SK-N-SH (cell line): ENCODE results near the gene DOP1B. TPM values are rescaled to one million over a fixed set of nuclear protein-coding genes. Genes with fewer than 3 reads are reported as not detected.

Experiments
- CTCF ChIA-PET: fragments of 300-600, 350-600 bp; formaldehyde crosslinking; extraction: SDS; loops from one replicate; lab custom pipeline; 2021; lab: Yijun Ruan, JAX
- POLR2A ChIA-PET: fragments of 350-600 bp; sonication (Branson Sonifier 250); formaldehyde crosslinking; extraction: SDS; loops from one replicate; lab custom pipeline; 2020; ENCODE audit warnings: antibody characterized with exemption, inconsistent platforms; lab: Yijun Ruan, JAX
- DNase-seq: peaks from one replicate; pipeline ENCODE4 v3.0.0; 2012
- H2AFZ ChIP-seq: fragments of 200-600 bp; sonication (generic); 2 replicates; pipeline ENCODE4 v1.8.1; 2016; ENCODE audit warnings: antibody characterized with exemption, mild to moderate bottlenecking, low read depth
- H3F3A ChIP-seq: fragments of 200-600 bp; sonication (generic); replicated peaks from 2 replicates; pipeline ENCODE3; 2016; ENCODE audit warnings: antibody characterized with exemption, mild to moderate bottlenecking; ENCODE audit not compliant: insufficient read depth
- H3K27ac ChIP-seq, 2 experiments: fragments of 200-500 bp in 1 of 2; fragments of 200-600 bp in 1 of 2; sonication (Bioruptor generic) in 1 of 2; sonication (generic), shearing (Covaris generic) in 1 of 2; 2 replicates each; pipeline versions ENCODE4 v1.5.1 to v1.6.1; 2014 to 2016; ENCODE audit warnings: low read depth in 2 of 2, inconsistent platforms in 1 of 2, low read length in 1 of 2, mild to moderate bottlenecking in 1 of 2, mixed read lengths in 1 of 2
- H3K27me3 ChIP-seq: fragments of 200-600 bp; sonication (generic), shearing (Covaris generic); 2 replicates; pipeline ENCODE4 v1.6.1; 2016; ENCODE audit warnings: mixed run types; ENCODE audit not compliant: insufficient read depth
- H3K36me3 ChIP-seq, 2 experiments: fragments of 200-500 bp in 1 of 2; fragments of 200-600 bp in 1 of 2; sonication (Bioruptor generic) in 1 of 2; sonication (generic) in 1 of 2; replicated peaks in 1 of 2; 2 replicates each; pipeline versions ENCODE3 to v1.5.1; 2014 to 2016; ENCODE audit warnings: low read length in 1 of 2, mild to moderate bottlenecking in 1 of 2; ENCODE audit not compliant: insufficient read depth in 2 of 2, control insufficient read depth in 1 of 2
- H3K4me1 ChIP-seq, 2 experiments: fragments of 200-500 bp in 1 of 2; fragments of 200-600 bp in 1 of 2; sonication (Bioruptor generic) in 1 of 2; sonication (generic), shearing (Covaris generic) in 1 of 2; 2 replicates each; pipeline versions ENCODE4 v1.5.1 to v1.6.1; 2014 to 2016; ENCODE audit warnings: low read depth in 1 of 2, low read length in 1 of 2, mixed run types in 1 of 2; ENCODE audit not compliant: insufficient read depth in 2 of 2, control insufficient read depth in 1 of 2
- H3K4me2 ChIP-seq: fragments of 200-600 bp; sonication (generic), shearing (Covaris generic); 2 replicates; pipeline ENCODE4 v1.6.1; 2017; ENCODE audit warnings: mixed run types
- H3K4me3 ChIP-seq, 2 experiments: fragments of 200-500 bp in 1 of 2; fragments of 200-600 bp in 1 of 2; sonication (Bioruptor generic) in 1 of 2; sonication (generic), shearing (Covaris generic) in 1 of 2; 2 replicates each; pipeline versions ENCODE4 v1.5.1 to v1.8.1; 2014 to 2016; ENCODE audit warnings: low read depth in 2 of 2, inconsistent platforms in 1 of 2, low read length in 1 of 2, mild to moderate bottlenecking in 1 of 2, mixed read lengths in 1 of 2, moderate library complexity in 1 of 2
- H3K79me2 ChIP-seq: fragments of 200-600 bp; sonication (generic); 2 replicates; pipeline ENCODE4 v1.8.1; 2017; ENCODE audit warnings: mild to moderate bottlenecking; ENCODE audit not compliant: insufficient read depth
- H3K9ac ChIP-seq: fragments of 200-600 bp; sonication (generic); 2 replicates; pipeline ENCODE4 v1.6.1; 2017; ENCODE audit warnings: mixed run types
- H3K9me2 ChIP-seq: fragments of 200-600 bp; sonication (generic); 2 replicates; pipeline ENCODE4 v1.6.1; 2017; ENCODE audit warnings: mixed run types
- H3K9me3 ChIP-seq: fragments of 200-600 bp; sonication (generic); 2 replicates; pipeline ENCODE4 v1.6.1; 2017; ENCODE audit warnings: mixed run types, mild to moderate bottlenecking, moderate library complexity
- H4K20me1 ChIP-seq: fragments of 200-600 bp; sonication (generic); 2 replicates; pipeline ENCODE4 v1.6.1; 2017; ENCODE audit warnings: mild to moderate bottlenecking, mixed run types; ENCODE audit not compliant: insufficient read depth
- CHD2 ChIP-seq: fragments of 150-350 bp; IDR thresholded peaks from 2 replicates; pipeline ENCODE4 v1.6.1; 2018; ENCODE audit warnings: low read length; ENCODE audit not compliant: partially characterized antibody
- EP300 ChIP-seq, 2 experiments: IDR thresholded peaks; 2 replicates each; pipeline versions ENCODE4 v1.4.0 to v1.6.1; 2012; ENCODE audit warnings: borderline replicate concordance in 1 of 2, low read depth in 1 of 2, low read length in 1 of 2
- JUND ChIP-seq: IDR thresholded peaks from 2 replicates; pipeline ENCODE4 v1.4.0; 2012
- MXI1 ChIP-seq: IDR thresholded peaks from 2 replicates; pipeline ENCODE4 v1.6.1; 2012; ENCODE audit warnings: mild to moderate bottlenecking, low read depth, low read length, improper control_type of control experiment
- NFIC ChIP-seq: IDR thresholded peaks from 2 replicates; pipeline ENCODE4 v1.4.0; 2012; ENCODE audit warnings: borderline replicate concordance
- NRF1 ChIP-seq: IDR thresholded peaks from 2 replicates; pipeline ENCODE4 v1.6.1; 2012; ENCODE audit warnings: low read depth, mild to moderate bottlenecking, low read length
- RCOR1 ChIP-seq: fragments of 150-350 bp; IDR thresholded peaks from 2 replicates; pipeline ENCODE4 v1.6.1; 2017; ENCODE audit warnings: antibody characterized with exemption, low read length
- RFX5 ChIP-seq: IDR thresholded peaks from 2 replicates; pipeline ENCODE4 v1.6.1; 2012; ENCODE audit warnings: mild to moderate bottlenecking, improper control_type of control experiment, low read length
- SMC3 ChIP-seq: IDR thresholded peaks from 2 replicates; pipeline ENCODE4 v1.6.1; 2012; ENCODE audit warnings: low read depth, low read length, improper control_type of control experiment
- TAF1 ChIP-seq: IDR thresholded peaks from 2 replicates; pipeline ENCODE4 v1.6.1; 2012; ENCODE audit warnings: low read depth, mild to moderate bottlenecking, low read length, moderate library complexity, borderline replicate concordance
- TEAD4 ChIP-seq: IDR thresholded peaks from 2 replicates; pipeline ENCODE4 v1.4.0; 2012; ENCODE audit warnings: mild to moderate bottlenecking, borderline replicate concordance; ENCODE audit not compliant: insufficient read depth
- YY1 ChIP-seq: IDR thresholded peaks from 2 replicates; pipeline ENCODE4 v1.4.0; 2012; ENCODE audit warnings: low read depth, mild to moderate bottlenecking
- WGBS: methylation state at CpG from one replicate; pipeline ENCODE4 v1.1.6; 2017; ENCODE audit warnings: low lambda C conversion rate; 5-methylcytosine and 5-hydroxymethylcytosine counted together
- polyA plus RNA-seq, 3 experiments: library from polyadenylated mRNA; depleted of rRNA; stranded (reverse); fragments of >200 nt; gene quantifications; 2 replicates each; pipeline ENCODE4 v1.2.3, GENCODE V29; 2012
- TF ChIP-seq, protein P1 (sequence below): IDR thresholded peaks from 2 replicates; pipeline ENCODE4 v1.4.0; 2012; ENCODE audit warnings: low read depth, borderline replicate concordance

DOP1B gene
- polyA plus RNA-seq, 1 of the 3 experiments (the other 2 are of a cell fraction), result 4.9 TPM

DNA sequence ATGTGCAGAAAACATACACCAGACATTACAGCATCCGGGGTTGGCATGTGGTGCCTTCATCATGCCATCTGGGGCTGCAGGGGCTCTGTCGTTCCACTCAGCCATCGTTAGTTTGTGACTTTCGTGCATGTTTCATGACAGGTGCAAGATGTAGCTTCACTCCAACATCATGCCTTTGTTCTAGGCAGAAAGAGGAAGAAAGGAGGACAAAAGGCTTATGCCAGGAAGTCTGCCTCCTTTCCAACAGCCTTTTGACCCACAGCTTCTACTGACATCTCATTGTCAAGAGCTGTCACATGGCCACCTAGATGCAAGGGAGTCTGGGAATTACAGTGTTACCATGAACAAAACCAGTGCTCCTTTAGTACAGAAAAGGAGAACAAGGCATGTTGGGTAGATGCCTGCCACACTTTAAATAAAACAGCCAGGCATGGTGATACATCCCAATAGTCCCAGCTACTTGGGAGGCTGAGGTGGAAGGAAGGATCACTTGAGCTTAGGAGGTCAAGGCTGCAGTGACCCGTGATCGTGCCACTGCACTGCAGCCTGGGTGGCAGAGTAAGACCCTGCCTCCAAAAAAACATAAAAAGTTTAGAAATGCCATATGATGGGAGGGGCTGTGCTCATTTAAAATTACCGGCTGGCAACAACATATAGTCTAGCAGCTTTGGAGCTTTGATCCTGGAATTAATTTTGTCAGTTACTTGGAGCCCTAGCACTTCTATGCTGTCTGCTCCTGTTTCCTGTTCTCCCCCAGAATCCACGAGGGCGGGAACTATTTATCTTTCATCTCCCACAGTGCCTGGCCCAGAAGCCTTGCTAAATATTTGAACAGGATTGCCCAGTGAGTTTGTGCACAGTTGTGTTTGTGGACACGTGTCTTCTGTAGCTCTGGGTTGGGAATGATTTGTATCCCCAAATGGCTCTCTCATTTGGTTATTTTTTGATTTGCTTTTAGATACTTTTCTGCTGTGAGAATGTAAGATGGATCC is 7.4 kb downstream of the DOP1B start:
- POLR2A ChIA-PET, result no interaction called here
- peaks cover 24% of the 10 kb centered on the region for H3K79me2 ChIP-seq

GRCh38 chr21:36165356-36165755 is 8.7 kb downstream of the DOP1B start:
- Histone ChIP-seq H3K4me3 (no peak overlapping the region), H3K79me2 (peaks cover 19% of the 10 kb centered on the region), H3K9me3 (no peaks in the 10 kb centered on the region), H2AFZ (no peak overlapping the region), H3K36me3 (peaks cover 0 to 11% of the 10 kb centered on the region in 2 experiments), H3K27me3 (no peaks in the 10 kb centered on the region)
- 96% methylated on average over 11 of the region's 11 CpGs for WGBS
- CTCF ChIA-PET, result interaction anchor here (1.0 kb wide), 1 partner anchor 24 kb away, joined by 3 read pairs; no protein-coding TSS in a partner anchor
- TF ChIP-seq, protein P1, sequence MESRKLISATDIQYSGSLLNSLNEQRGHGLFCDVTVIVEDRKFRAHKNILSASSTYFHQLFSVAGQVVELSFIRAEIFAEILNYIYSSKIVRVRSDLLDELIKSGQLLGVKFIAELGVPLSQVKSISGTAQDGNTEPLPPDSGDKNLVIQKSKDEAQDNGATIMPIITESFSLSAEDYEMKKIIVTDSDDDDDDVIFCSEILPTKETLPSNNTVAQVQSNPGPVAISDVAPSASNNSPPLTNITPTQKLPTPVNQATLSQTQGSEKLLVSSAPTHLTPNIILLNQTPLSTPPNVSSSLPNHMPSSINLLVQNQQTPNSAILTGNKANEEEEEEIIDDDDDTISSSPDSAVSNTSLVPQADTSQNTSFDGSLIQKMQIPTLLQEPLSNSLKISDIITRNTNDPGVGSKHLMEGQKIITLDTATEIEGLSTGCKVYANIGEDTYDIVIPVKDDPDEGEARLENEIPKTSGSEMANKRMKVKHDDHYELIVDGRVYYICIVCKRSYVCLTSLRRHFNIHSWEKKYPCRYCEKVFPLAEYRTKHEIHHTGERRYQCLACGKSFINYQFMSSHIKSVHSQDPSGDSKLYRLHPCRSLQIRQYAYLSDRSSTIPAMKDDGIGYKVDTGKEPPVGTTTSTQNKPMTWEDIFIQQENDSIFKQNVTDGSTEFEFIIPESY, result no peak
- no peak for TF ChIP-seq TEAD4
- no peak for TF ChIP-seq EP300 (IDR thresholded peaks at IDR 0.05; ENCODE audit: borderline replicate concordance in 1 of 2, low read depth in 1 of 2, low read length in 1 of 2)
- no peak for TF ChIP-seq NFIC
- TF ChIP-seq CHD2, result no peak
- no peak for TF ChIP-seq MXI1
- no peak for TF ChIP-seq NRF1
- no peak for TF ChIP-seq JUND
- no peak for TF ChIP-seq RFX5
- TF ChIP-seq RCOR1, result no peak
- no peak for TF ChIP-seq YY1
- TF ChIP-seq TAF1, result no peak
- TF ChIP-seq SMC3, result no peak
- TF ChIP-seq, all 33 proteins: peak for 0
- no peak for DNase-seq
- Histone ChIP-seq H3K9me2 (no peaks in the 10 kb centered on the region), H3K4me1 (peaks cover 0 to 8% of the 10 kb centered on the region in 2 experiments; a peak in 1 of 4 replicates), H3K9ac (no peak overlapping the region), H4K20me1 (no peaks in the 10 kb centered on the region), H3K27ac (no peak overlapping the region), H3K4me2 (no peak overlapping the region), H3F3A (no peaks in the 10 kb centered on the region)
- POLR2A ChIA-PET, result no interaction called here

More for the DNA sequence above, 7.4 kb downstream of the DOP1B start:
- Histone ChIP-seq H3K36me3 (peaks cover 0 to 2% of the 10 kb centered on the region in 2 experiments), H2AFZ (no peak overlapping the region), H4K20me1 (no peaks in the 10 kb centered on the region), H3K9ac (no peak overlapping the region), H3K27me3 (no peaks in the 10 kb centered on the region), H3K27ac (no peak overlapping the region), H3K4me3 (no peak overlapping the region), H3K4me1 (peaks cover 0 to 8% of the 10 kb centered on the region in 2 experiments; a peak in 1 of 4 replicates), H3K9me2 (no peaks in the 10 kb centered on the region), H3F3A (no peaks in the 10 kb centered on the region), H3K9me3 (no peaks in the 10 kb centered on the region), H3K4me2 (no peak overlapping the region)
- 78% methylated on average over 10 of the region's 10 CpGs for WGBS
- peak; percentile 23 for DNase-seq
- CTCF ChIA-PET, result interaction anchor here (1.0 to 2.9 kb wide), 4 partner anchors 22 to 96 kb away, joined by 3 to 12 read pairs (median 3); no protein-coding TSS in a partner anchor
- TF ChIP-seq, protein P1, result no peak
- TF ChIP-seq MXI1, result 0 out of 2 replicates have a peak, but pooled peaks have one; percentile 1
